HuH-7.5 (cell line): ENCODE results near the gene ACTG1.

ENCODE experiments used
- DNase-seq: peaks from one replicate; pipeline ENCODE4 v3.0.0; 2011; ENCODE audit warnings: low spot score

Gene ACTG1

GRCh38 chr17:81481815-81482505 is 30.6 kb downstream of the ACTG1 start:
- no peak for DNase-seq

GRCh38 chr17:81481073-81481799 is 31.4 kb downstream of the ACTG1 start:
- peak; percentile 95 for DNase-seq

- peak; percentile 67 for DNase-seq
Measured at GRCh38 chr17:81480140-81481072, 32.2 kb downstream of the ACTG1 start.

- no peak for DNase-seq
Measured at GRCh38 chr17:81479175-81480071, 33.2 kb downstream of the ACTG1 start.

GRCh38 chr17:81478119-81478518 is 34.5 kb downstream of the ACTG1 start:
- no peak for DNase-seq

GRCh38 chr17:81477173-81477572 is 35.4 kb downstream of the ACTG1 start:
- no peak for DNase-seq

- DNase-seq = no peak
Measured at GRCh38 chr17:81476635-81477034, 36.0 kb downstream of the ACTG1 start.

- no peak for DNase-seq
Measured at GRCh38 chr17:81476097-81476496, 36.5 kb downstream of the ACTG1 start.

- DNase-seq = no peak
Measured at GRCh38 chr17:81474958-81475357, 37.6 kb downstream of the ACTG1 start.

GRCh38 chr17:81473019-81473418 is 39.6 kb downstream of the ACTG1 start:
- no peak for DNase-seq

GRCh38 chr17:81471818-81472456 is 40.7 kb downstream of the ACTG1 start:
- no peak for DNase-seq

- no peak for DNase-seq
Measured at GRCh38 chr17:81470944-81471817, 41.4 kb downstream of the ACTG1 start.

- no peak for DNase-seq
Measured at GRCh38 chr17:81470270-81470943, 42.2 kb downstream of the ACTG1 start.

- no peak for DNase-seq
Measured at GRCh38 chr17:81469266-81469665, 43.3 kb downstream of the ACTG1 start.

GRCh38 chr17:81468770-81469121 is 43.9 kb downstream of the ACTG1 start:
- DNase-seq = no peak

GRCh38 chr17:81468111-81468769 is 44.4 kb downstream of the ACTG1 start:
- no peak for DNase-seq

GRCh38 chr17:81466564-81467472 is 45.8 kb downstream of the ACTG1 start:
- no peak for DNase-seq

GRCh38 chr17:81465910-81466309 is 46.7 kb downstream of the ACTG1 start:
- DNase-seq = no peak
